HEK293T (cell line): ENCODE data around the gene CFAP43.

Experiments
- ARNT ChIP-seq: fragments of 450-650 bp; IDR thresholded peaks from 2 replicates; pipeline ENCODE4 v1.6.1; 2017; ENCODE audit warnings: mild to moderate bottlenecking
- BHLHE40 ChIP-seq: fragments of 450-650 bp; IDR thresholded peaks from 2 replicates; pipeline ENCODE4 v1.6.1; 2016; ENCODE audit warnings: mild to moderate bottlenecking, moderate library complexity, borderline replicate concordance
- CTBP1 ChIP-seq: fragments of 450-650 bp; IDR thresholded peaks from 2 replicates; pipeline ENCODE4 v1.6.1; 2016; ENCODE audit warnings: borderline replicate concordance
- ELF4 ChIP-seq: fragments of 450-650 bp; IDR thresholded peaks from 2 replicates; pipeline ENCODE4 v1.6.1; 2017; ENCODE audit warnings: antibody characterized with exemption
- FOXK2 ChIP-seq: fragments of 450-650 bp; IDR thresholded peaks from 2 replicates; pipeline ENCODE4 v1.6.1; 2016; ENCODE audit warnings: mild to moderate bottlenecking
- HDGF ChIP-seq: fragments of 450-650 bp; IDR thresholded peaks from 2 replicates; pipeline ENCODE4 v1.6.1; 2017; ENCODE audit warnings: antibody characterized with exemption, borderline replicate concordance
- L3MBTL2 ChIP-seq: fragments of 450-650 bp; conservative IDR thresholded peaks from 2 replicates; pipeline ENCODE4 v1.6.1; 2016; ENCODE audit warnings: mild to moderate bottlenecking
- SP1 ChIP-seq: fragments of 450-650 bp; IDR thresholded peaks from 2 replicates; pipeline ENCODE4 v1.6.1; 2017
- SUZ12 ChIP-seq: fragments of 450-650 bp; IDR thresholded peaks from 2 replicates; pipeline ENCODE4 v1.6.1; 2016; ENCODE audit warnings: mild to moderate bottlenecking
- TARDBP ChIP-seq: fragments of 450-650 bp; IDR thresholded peaks from 2 replicates; pipeline ENCODE4 v1.6.1; 2016
- ZNF384 ChIP-seq: fragments of 450-650 bp; IDR thresholded peaks from 2 replicates; pipeline ENCODE4 v1.6.1; 2016
- TF ChIP-seq, protein P1 (sequence below): fragments of 450-650 bp; IDR thresholded peaks from 2 replicates; pipeline ENCODE4 v1.6.1; 2016

DNA sequence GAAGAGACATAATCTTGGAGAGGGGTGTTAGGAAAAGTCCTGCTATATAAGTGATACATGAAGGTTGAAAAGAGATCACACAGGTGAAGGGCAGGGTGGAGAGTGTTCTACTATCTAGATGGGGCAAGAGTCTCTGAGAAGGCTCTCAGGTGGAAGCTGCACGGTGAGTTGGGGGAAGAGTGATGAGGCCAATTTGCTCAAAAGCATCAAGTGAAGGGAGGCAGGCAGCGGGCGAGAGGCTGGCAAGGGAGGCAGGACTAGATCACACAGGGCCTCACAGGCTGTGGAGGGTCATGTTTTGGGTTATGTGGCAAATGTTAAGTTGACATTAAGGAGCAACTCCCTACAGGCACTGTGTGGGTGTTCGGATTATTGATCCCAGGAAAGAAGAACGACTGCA, 143.9 kb downstream of the CFAP43 start:
- no peak for TF ChIP-seq ELF4
- no peak for TF ChIP-seq SP1
- no peak for TF ChIP-seq SUZ12
- TF ChIP-seq L3MBTL2, result no peak
- no peak for TF ChIP-seq CTBP1
- TF ChIP-seq, protein P1, sequence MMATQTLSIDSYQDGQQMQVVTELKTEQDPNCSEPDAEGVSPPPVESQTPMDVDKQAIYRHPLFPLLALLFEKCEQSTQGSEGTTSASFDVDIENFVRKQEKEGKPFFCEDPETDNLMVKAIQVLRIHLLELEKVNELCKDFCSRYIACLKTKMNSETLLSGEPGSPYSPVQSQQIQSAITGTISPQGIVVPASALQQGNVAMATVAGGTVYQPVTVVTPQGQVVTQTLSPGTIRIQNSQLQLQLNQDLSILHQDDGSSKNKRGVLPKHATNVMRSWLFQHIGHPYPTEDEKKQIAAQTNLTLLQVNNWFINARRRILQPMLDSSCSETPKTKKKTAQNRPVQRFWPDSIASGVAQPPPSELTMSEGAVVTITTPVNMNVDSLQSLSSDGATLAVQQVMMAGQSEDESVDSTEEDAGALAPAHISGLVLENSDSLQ, result no peak
- TF ChIP-seq FOXK2, result no peak
- TF ChIP-seq BHLHE40, result no peak
- TF ChIP-seq ZNF384, result no peak
- TF ChIP-seq HDGF, result no peak
- TF ChIP-seq ARNT, result no peak
- TF ChIP-seq TARDBP, result no peak
